ENCODE data around the gene ZFP64. TPM values are rescaled to one million over a fixed set of nuclear protein-coding genes. Genes with fewer than 3 reads are reported as not detected.

Gene ZFP64
- total RNA-seq, 2 experiments from 2014 or later, result 2.5 to 3.2 TPM

- Histone ChIP-seq H3K27me3 (ENCODE audit: control insufficient read depth in 1 of 2, insufficient read depth in 2 of 2, low read length in 2 of 2) (no peaks in the 10 kb centered on the region), H3K36me3 (ENCODE audit: insufficient read depth, low read length) (no peaks in the 10 kb centered on the region), H3K4me1 (ENCODE audit: insufficient read depth, low read length) (peaks cover 18% of the 10 kb centered on the region), H3K4me3 (ENCODE audit: low read length) (peak overlapping the region; percentile 97), H3K27ac (ENCODE audit: low read depth in 1 of 2, low read length in 2 of 2) (peak overlapping the region; percentile 52 to 80), H3K9me3 (ENCODE audit: control insufficient read depth in 1 of 2, insufficient read depth in 1 of 2, low read length in 2 of 2) (no peaks in the 10 kb centered on the region)
- Mint-ChIP-seq H3K4me3 (peak overlapping the region; percentile 96), H3K27ac (peak overlapping the region; percentile 94), H3K4me1 (ENCODE audit: low read depth) (peaks cover 18% of the 10 kb centered on the region), H3K36me3 (ENCODE audit: low read depth) (peaks cover 11% of the 10 kb centered on the region), H3K27me3 (no peaks in the 10 kb centered on the region), H3K9me3 (no peaks in the 10 kb centered on the region)
- POLR2A ChIA-PET, result interaction anchor here (0.7 to 1.6 kb wide), 5 partner anchors 114 to 1708 kb away, joined by 3 to 7 read pairs (median 4); no protein-coding TSS in a partner anchor
- intact Hi-C loops (cut with DNase I, micrococcal nuclease), result loop anchor here in 1 of 2 experiments (5.0 kb wide), 1 partner anchor 215 kb away; no protein-coding TSS in a partner anchor
- TF ChIP-seq CTCF (IDR thresholded peaks at IDR 0.05), result peak; percentile 22
- ATAC-seq (ENCODE audit: poor library complexity) (peak; percentile 54), DNase-seq (peak in 9 of 14 experiments; percentile 20 to 78 (median 45))
- CTCF ChIA-PET, result interaction anchor here (0.6 to 2.2 kb wide), 6 partner anchors 9 to 1758 kb away, joined by 3 to 6 read pairs (median 4); no protein-coding TSS in a partner anchor
These were observed 538 bp upstream of the ZFP64 start for GRCh38 chr20:52191916-52192718.

GRCh38 chr20:52190437-52191131 is 995 bp downstream of the ZFP64 start:
- H3K4me1 ChIP-seq (ENCODE audit: insufficient read depth, low read length), result peaks cover 18% of the 10 kb centered on the region
- H3K36me3 ChIP-seq (ENCODE audit: insufficient read depth, low read length), result peaks cover 9% of the 10 kb centered on the region
- Mint-ChIP-seq H3K9me3 (no peaks in the 10 kb centered on the region), H3K4me1 (ENCODE audit: low read depth) (peaks cover 18% of the 10 kb centered on the region), H3K27me3 (no peaks in the 10 kb centered on the region), H3K36me3 (ENCODE audit: low read depth) (peaks cover 20% of the 10 kb centered on the region), H3K4me3 (peak overlapping the region; percentile 97), H3K27ac (peak overlapping the region; percentile 94)
- intact Hi-C loops (cut with DNase I, micrococcal nuclease), result loop anchor here in 1 of 2 experiments (5.0 kb wide), 1 partner anchor 217 kb away; no protein-coding TSS in a partner anchor
- DNase-seq, result peak in 11 of 14 experiments; percentile 1 to 54 (median 21)
- no peaks in the 10 kb centered on the region for H3K27me3 ChIP-seq (ENCODE audit: control insufficient read depth in 1 of 2, insufficient read depth in 2 of 2, low read length in 2 of 2)
- TF ChIP-seq CTCF (IDR thresholded peaks at IDR 0.05), result no peak
- ChIA-PET CTCF (interaction anchor here (2.1 to 2.2 kb wide), 2 partner anchors 14 to 1760 kb away, joined by 4 to 6 read pairs; no protein-coding TSS in a partner anchor), POLR2A (interaction anchor here (1.4 to 1.6 kb wide), 3 partner anchors 9 to 1759 kb away, joined by 3 to 7 read pairs (median 4); no protein-coding TSS in a partner anchor)
- no peak for ATAC-seq (ENCODE audit: poor library complexity)
- H3K4me3 ChIP-seq (ENCODE audit: low read length), result peak overlapping the region; percentile 97
- peak overlapping the region; percentile 74 to 80 for H3K27ac ChIP-seq (ENCODE audit: low read depth in 1 of 2, low read length in 2 of 2)
- H3K9me3 ChIP-seq (ENCODE audit: control insufficient read depth in 1 of 2, insufficient read depth in 1 of 2, low read length in 2 of 2), result no peaks in the 10 kb centered on the region

GRCh38 chr20:52181766-52182165 is 9.8 kb downstream of the ZFP64 start:
- peaks cover 70% of the 10 kb centered on the region for H3K36me3 Mint-ChIP-seq (ENCODE audit: low read depth)
- TF ChIP-seq CTCF (IDR thresholded peaks at IDR 0.05), result no peak
- no peaks in the 10 kb centered on the region for H3K9me3 Mint-ChIP-seq
- H3K27me3 ChIP-seq (ENCODE audit: control insufficient read depth in 1 of 2, insufficient read depth in 2 of 2, low read length in 2 of 2), result no peaks in the 10 kb centered on the region
- DNase-seq (no peak), ATAC-seq (ENCODE audit: poor library complexity) (no peak)
- H3K4me1 ChIP-seq (ENCODE audit: insufficient read depth, low read length), result no peaks in the 10 kb centered on the region
- no peak overlapping the region for H3K27ac ChIP-seq (ENCODE audit: low read depth in 1 of 2, low read length in 2 of 2)
- CTCF ChIA-PET, result interaction anchor here (0.9 kb wide), 1 partner anchor 10 kb away, joined by 3 read pairs; the partner anchor contains the start of gene ZFP64
- no peak overlapping the region for H3K27ac Mint-ChIP-seq
- no peaks in the 10 kb centered on the region for H3K4me1 Mint-ChIP-seq (ENCODE audit: low read depth)
- H3K36me3 ChIP-seq (ENCODE audit: insufficient read depth, low read length), result peaks cover 29% of the 10 kb centered on the region
- H3K4me3 ChIP-seq (ENCODE audit: low read length), result no peak overlapping the region
- POLR2A ChIA-PET, result interaction anchor here (1.0 kb wide), 1 partner anchor 9 kb away, joined by 3 read pairs; no protein-coding TSS in a partner anchor
- no peaks in the 10 kb centered on the region for H3K9me3 ChIP-seq (ENCODE audit: control insufficient read depth in 1 of 2, insufficient read depth in 1 of 2, low read length in 2 of 2)
- no peak overlapping the region for H3K4me3 Mint-ChIP-seq
- no peaks in the 10 kb centered on the region for H3K27me3 Mint-ChIP-seq
- intact Hi-C loops (cut with DNase I, micrococcal nuclease), result no loop called here

Measured in CD4-positive, alpha-beta T cell (primary cell).